ENCODE measurements around the gene ZC3H12D.
"Not testable (repeated sequence)": the region's sequence is repeated elsewhere in the genome, so short reads cannot be mapped to it uniquely, and the experiment has no call there.

Gene ZC3H12D

DNA sequence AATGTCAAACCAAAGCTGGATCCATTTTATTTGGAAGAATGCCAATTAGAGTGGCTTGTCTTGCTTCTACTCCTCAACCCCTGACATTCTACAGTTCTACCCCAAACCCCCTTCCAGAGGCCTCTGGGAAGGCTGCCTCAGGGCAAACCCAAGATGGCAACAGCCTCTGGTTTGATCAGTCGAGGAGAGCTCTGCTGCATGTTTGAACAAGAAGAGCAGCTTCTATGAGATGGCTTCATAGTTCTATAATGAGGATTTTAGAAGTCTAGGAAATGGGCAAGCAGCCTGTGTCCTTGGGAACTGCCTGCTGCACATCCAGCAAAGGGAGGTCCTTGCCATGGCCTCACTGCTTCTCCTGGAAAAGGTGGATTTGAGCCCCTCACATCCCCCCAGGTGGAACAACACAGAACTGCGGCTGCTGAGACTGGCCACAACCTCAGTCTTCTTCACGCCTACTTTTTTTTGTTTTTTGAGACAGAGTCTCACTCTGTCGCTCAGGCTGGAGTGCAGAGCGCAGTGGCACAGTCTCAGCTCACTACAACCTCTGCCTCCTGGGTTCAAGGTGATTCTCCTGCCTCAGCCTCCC, 37.9 kb downstream of the ZC3H12D start:
- DNase-seq (ENCODE audit: low read depth) = no peak
- H3K4me3 ChIP-seq (ENCODE audit: low read depth, low read length) = no peak overlapping the region
- TF ChIP-seq, protein P1, sequence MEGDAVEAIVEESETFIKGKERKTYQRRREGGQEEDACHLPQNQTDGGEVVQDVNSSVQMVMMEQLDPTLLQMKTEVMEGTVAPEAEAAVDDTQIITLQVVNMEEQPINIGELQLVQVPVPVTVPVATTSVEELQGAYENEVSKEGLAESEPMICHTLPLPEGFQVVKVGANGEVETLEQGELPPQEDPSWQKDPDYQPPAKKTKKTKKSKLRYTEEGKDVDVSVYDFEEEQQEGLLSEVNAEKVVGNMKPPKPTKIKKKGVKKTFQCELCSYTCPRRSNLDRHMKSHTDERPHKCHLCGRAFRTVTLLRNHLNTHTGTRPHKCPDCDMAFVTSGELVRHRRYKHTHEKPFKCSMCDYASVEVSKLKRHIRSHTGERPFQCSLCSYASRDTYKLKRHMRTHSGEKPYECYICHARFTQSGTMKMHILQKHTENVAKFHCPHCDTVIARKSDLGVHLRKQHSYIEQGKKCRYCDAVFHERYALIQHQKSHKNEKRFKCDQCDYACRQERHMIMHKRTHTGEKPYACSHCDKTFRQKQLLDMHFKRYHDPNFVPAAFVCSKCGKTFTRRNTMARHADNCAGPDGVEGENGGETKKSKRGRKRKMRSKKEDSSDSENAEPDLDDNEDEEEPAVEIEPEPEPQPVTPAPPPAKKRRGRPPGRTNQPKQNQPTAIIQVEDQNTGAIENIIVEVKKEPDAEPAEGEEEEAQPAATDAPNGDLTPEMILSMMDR (IDR thresholded peaks at IDR 0.05; ENCODE audit: insufficient read depth, low read depth, low read length, missing control alignments) = no peak

DNA sequence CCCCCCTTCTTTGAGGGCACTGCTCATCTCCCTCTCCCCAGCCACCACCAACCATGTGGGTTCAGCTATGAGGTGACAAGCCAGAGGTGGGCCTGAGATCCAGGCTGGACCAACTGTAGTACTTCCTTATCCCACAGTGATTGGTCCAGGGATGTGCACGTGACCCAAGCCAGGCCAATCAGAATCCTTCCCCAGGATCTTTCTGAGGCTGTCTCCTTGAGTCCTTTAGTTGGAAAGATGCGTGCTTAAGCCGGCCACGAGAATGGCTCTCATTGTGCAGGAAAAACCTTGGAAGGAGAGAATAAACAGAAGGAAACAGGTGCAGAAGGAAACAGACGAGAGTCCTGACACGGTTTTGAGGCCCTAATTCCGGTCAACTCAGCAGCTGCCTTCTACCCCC, 39.2 kb downstream of the ZC3H12D start:
- H3K4me3 ChIP-seq (ENCODE audit: low read depth, low read length) = no peak overlapping the region
- TF ChIP-seq, protein P1 (IDR thresholded peaks at IDR 0.05; ENCODE audit: insufficient read depth, low read depth, low read length, missing control alignments) = no peak
- no peak for DNase-seq (ENCODE audit: low read depth)

DNA sequence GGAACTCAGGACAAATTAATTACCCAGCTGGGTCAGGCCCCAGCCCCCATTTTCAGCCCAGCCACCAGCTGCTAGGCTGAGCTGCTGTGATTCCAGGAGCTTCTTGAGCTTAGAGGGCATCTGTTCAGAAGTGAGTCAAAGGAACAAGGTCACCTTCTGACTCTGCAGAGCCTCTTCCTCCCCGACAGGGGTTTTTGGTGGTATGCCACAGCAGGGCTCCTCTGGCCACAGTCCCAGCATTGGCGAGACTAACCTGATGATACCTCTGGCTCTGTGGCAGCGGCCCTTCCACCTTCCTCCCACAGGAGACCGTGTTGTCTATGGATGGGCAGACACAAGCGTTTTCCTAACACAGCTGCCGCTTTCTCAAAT, 39.7 kb downstream of the ZC3H12D start:
- no peak overlapping the region for H3K4me3 ChIP-seq (ENCODE audit: low read depth, low read length)
- DNase-seq (ENCODE audit: low read depth) = peak; percentile 58
- TF ChIP-seq, protein P1 (IDR thresholded peaks at IDR 0.05; ENCODE audit: insufficient read depth, low read depth, low read length, missing control alignments) = no peak

DNA sequence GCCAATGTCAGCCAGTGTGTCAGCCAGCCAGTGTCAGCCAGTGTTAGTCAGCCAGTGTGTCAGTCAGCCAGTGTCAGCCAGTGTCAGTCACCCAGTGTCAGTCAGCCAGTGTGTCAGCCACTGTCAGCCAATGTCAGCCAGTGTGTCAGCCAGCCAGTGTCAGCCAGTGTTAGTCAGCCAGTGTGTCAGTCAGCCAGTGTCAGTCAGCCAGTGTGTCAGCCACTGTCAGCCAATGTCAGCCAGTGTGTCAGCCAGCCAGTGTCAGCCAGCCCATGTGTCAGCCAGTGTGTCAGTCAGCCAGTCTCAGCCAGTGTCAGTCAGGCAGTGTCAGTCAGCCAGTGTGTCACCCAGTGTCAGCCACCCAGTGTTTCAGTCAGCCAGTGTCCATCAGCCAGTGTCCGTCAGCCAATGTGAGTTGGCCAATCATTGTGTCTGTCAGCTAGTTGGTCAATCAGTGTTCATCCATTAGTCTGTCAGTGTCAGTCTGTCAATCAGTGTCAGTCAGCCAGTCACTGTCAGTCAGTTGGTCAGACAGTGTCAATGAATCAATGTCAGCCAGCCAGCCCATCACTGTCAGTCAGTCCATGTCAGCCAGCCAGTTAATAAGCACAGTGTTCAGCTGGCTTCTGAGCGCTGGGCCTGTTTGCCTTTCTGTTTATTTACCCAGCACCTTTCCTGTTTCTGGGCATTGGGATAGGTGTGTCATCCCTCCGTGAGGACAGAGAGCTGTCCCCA, 40.3 kb downstream of the ZC3H12D start:
- DNase-seq (ENCODE audit: low read depth); H3K4me3 ChIP-seq (ENCODE audit: low read depth, low read length): not testable (repeated sequence)

DNA sequence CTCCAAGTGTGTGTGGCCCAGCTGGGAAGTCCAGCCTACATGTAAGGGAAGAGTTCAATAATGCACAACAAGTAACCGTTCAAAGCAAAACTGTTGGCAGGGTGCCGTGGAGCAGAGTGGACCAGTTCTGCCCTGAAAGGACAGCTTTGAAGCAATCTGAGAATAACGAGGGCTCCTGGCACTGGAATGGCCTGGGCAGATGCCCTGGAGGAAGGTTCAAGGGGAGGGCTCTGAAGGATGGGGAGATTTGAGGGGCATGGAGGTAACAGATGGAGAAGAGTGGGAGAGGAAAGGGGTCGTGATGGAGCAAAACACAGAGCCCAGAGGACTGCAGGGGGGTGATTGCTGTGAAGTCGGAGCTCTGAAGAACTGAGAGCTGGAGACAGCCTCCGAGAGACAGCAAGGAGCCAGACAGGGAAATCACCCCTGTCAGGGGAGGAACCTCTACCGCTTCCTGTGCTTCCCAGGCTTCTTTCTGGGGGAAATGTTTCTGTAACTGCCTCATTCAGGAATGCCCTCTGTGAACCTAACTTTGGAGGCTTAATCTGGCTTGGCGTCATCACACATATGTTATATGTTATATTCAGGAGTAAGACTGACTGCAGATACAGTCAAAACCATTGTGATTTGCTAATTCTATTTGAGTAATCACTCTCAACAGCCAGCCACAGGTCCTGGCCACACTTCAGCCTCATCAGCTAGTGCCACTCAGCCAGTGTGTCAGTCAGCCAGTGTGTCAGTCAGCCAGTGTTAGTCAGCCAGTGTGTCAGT, 41.2 kb downstream of the ZC3H12D start:
- peak; percentile 63 for DNase-seq (ENCODE audit: low read depth)
- TF ChIP-seq, protein P1 (IDR thresholded peaks at IDR 0.05; ENCODE audit: insufficient read depth, low read depth, low read length, missing control alignments) = no peak
- H3K4me3 ChIP-seq (ENCODE audit: low read depth, low read length) = no peak overlapping the region

DNA sequence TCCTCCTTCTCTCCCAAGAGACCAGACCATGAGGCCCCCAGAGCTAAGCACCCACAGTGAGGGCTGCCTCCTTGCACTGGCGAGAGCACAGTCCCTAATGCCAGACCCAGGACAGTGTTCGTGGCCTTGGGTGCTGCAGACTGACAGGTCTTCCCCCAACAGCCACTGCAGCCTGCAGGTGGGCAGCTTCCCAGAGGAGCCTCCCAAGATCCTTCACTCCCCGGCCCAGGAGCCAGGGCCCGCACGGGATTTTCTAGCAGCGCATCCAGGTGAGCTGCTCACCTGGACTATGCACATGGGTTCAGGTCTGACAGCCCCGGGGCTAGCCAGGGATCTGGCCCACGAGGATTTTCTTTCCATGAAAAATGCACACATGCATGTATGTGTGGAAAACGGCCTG, 43.1 kb downstream of the ZC3H12D start:
- no peak overlapping the region for H3K4me3 ChIP-seq (ENCODE audit: low read depth, low read length)
- TF ChIP-seq, protein P1 (IDR thresholded peaks at IDR 0.05; ENCODE audit: insufficient read depth, low read depth, low read length, missing control alignments) = no peak
- no peak for DNase-seq (ENCODE audit: low read depth)
